ENCODE data around the gene MIAT. TPM values are rescaled to one million over a fixed set of nuclear protein-coding genes. Genes with fewer than 3 reads are reported as not detected.

Gene MIAT
- total RNA-seq, result 0.15 and 0.17 TPM in 2 replicates

DNA sequence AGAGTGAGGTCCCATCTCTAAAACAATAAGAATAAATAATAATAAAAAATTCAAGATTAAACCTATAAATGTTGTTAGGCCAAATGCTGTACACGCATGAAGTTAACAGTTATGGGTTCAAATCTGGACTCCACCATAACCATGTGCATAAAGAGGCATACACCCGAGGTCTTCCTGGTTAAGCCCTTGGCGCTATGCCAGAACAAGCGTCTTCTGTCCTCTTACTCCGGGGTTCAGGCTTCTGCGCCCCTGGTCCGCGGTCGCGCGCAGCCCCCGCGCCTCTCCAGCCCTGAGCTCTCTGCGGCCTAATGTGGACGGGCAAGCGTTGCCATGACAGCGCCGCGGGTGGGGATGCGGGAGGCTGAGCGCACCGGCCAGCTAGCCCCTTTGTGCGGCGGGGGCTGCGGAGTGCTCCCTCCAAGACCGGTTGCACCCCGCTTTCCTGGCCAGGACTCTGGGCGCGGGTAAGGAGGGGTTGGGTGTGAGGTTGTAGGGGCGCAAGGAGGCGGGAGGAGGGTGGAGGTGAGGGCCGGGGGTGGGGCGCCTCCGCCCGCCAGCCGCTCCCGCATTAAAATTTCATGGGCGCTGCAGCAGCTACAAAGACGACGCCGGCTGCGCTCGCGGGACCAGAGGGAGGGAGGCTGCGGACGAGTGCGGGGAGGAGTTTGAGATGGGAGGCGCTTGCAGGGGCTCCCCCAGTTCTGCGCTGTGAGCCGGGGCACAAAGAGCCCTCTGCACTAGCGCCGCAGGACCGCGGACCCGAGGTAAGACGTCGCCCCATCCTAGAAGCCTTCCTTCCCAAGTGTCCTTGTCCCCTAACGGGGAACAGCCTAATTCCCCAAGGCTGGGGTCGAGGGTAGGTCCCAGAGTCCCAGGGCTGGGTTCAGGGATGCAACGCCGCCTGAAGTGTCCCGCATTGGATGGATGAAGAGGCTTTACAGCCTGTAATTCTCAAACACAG, at the start of gene MIAT:
Gene MIAT, plus strand, starts transcription at position 698 of the 961 bp plus-strand sequence.

DNA sequence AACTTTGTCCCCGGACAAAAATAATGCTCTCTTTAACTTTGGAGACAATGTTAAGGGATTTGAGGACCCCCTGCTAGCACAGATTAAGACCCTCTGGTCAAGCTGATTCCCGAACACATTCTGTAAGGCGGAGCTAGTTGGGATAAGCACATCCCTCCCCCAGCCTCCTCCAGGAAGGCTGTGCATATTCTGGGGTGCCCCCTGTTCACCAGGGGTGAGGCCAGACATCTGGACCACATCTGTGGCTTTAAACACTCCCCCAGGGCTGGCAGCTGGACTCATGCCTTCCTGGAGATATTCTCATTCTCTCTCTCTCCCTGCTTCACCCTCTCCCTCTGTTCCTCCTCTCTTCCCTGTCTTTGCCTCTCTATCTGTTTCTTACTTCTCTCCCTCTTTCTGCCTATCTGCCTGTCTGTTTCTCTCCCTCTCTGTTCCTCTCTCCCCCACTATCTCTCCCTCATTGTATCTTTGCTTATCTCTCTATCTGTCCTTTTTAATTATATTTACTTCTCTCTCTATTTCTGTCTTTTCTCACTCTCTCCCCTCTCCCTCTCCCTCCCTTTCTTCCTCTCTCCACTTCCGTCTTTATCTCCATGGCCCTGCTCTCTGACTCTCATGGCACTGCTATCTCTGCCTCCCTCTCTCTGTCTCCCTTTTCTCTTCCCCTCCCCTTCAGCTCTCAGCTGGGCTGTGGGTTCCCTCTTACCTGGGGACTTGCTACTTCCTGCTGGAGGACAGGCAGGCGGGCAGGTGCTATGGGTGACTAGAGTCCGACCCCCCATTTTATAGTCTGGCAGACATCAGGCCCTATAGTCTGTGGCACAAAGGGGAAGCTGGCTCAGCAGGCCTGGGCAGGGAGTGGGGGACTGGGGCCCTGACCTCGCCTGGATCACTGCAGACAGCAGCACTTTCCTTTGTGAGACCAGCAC, 39.9 kb upstream of the MIAT start, which contains the start of gene CRYBB1:
Gene CRYBB1, minus strand, starts transcription at position 757 of the 929 bp plus-strand sequence. CDS start 1,708 bp downstream, outside the sequence.

DNA sequence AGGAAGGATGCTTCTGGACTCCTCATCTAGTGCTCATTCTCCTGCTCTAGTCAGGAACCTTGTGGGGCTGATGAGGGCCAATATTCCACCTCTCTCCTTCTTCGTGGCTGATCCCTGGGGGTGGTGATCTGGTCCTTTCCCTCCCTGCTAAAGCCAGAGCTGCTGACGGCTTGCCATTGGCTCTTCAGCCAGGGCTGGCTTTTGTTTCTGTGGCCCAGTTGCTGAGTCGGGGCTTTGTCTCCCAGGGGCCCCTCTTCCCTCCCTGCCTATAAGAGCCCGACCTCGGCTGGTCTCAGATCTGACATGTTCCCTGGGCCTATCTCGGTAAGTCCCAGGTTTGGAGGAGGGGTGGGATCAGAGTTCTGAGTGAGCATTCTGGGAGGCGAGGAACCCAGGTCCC, 35.7 kb upstream of the MIAT start, which contains the start of gene CRYBA4:
Gene CRYBA4, plus strand, starts transcription at position 301 of the 400 bp plus-strand sequence. CDS start 634 bp downstream, outside the sequence.

Other genes starting within 250 kb of the MIAT start
- gene ASPHD2, start 228.3 kb upstream of the MIAT start, total RNA-seq, result 1.2 and 1.5 TPM in 2 replicates
- gene HPS4, start 173.8 kb upstream of the MIAT start, total RNA-seq, result 16.0 and 18.3 TPM in 2 replicates
- gene SRRD, start 173.7 kb upstream of the MIAT start, total RNA-seq, result 5.9 and 14.4 TPM in 2 replicates
- gene TFIP11, start 145.1 kb upstream of the MIAT start, total RNA-seq, result 19.0 and 24.5 TPM in 2 replicates
- 14.3 and 14.6 TPM in 2 replicates for gene TPST2, start 67.5 kb upstream of the MIAT start, total RNA-seq
- gene CRYBB1, start 39.6 kb upstream of the MIAT start, total RNA-seq, result not detected in 2 replicates
- gene CRYBA4, start 35.6 kb upstream of the MIAT start, total RNA-seq, result not detected in 2 replicates